ENCODE measurements around the gene DUSP22.
A peak's percentile ranks its signal among the peaks of the same experiment; 100 is the strongest.
"Not testable (repeated sequence)": the region's sequence is repeated elsewhere in the genome, so short reads cannot be mapped to it uniquely, and the experiment has no call there.

DUSP22 gene

GRCh38 chr6:321158-321438, 28.8 kb downstream of the DUSP22 start:
- H3K9me3 Mint-ChIP-seq = no peaks in the 10 kb centered on the region
- no peak overlapping the region for H3K27ac Mint-ChIP-seq (ENCODE audit: low read depth)
- H3K27me3 Mint-ChIP-seq = no peaks in the 10 kb centered on the region
- no peak overlapping the region for H3K4me3 Mint-ChIP-seq
- ATAC-seq (replicated peaks; ENCODE audit: extremely low read depth, poor library complexity, severe bottlenecking) = no peak
- H3K4me1 Mint-ChIP-seq = peaks cover 20% of the 10 kb centered on the region
- peaks cover 1% of the 10 kb centered on the region for H3K36me3 Mint-ChIP-seq (ENCODE audit: insufficient read depth)
- DNase-seq (ENCODE audit: low spot score in 2 of 2) = no peak

- Mint-ChIP-seq H3K4me3 (no peak overlapping the region), H3K4me1 (peaks cover 20% of the 10 kb centered on the region), H3K27ac (ENCODE audit: low read depth) (no peak overlapping the region), H3K36me3 (ENCODE audit: insufficient read depth) (peaks cover 1% of the 10 kb centered on the region), H3K9me3 (no peaks in the 10 kb centered on the region), H3K27me3 (no peaks in the 10 kb centered on the region)
- no peak for DNase-seq (ENCODE audit: low spot score in 2 of 2)
- no peak for ATAC-seq (replicated peaks; ENCODE audit: extremely low read depth, poor library complexity, severe bottlenecking)
Measured at GRCh38 chr6:321536-322258, 29.4 kb downstream of the DUSP22 start.

- H3K4me3 Mint-ChIP-seq = no peak overlapping the region
- H3K9me3 Mint-ChIP-seq = no peaks in the 10 kb centered on the region
Measured at GRCh38 chr6:322259-322930, 30.1 kb downstream of the DUSP22 start.

GRCh38 chr6:322940-323729, 30.8 kb downstream of the DUSP22 start:
- H3K27me3 Mint-ChIP-seq = no peaks in the 10 kb centered on the region
- DNase-seq (ENCODE audit: low spot score in 2 of 2) = no peak

More at GRCh38 chr6:322259-322930, 30.1 kb downstream of the DUSP22 start:
- no peaks in the 10 kb centered on the region for H3K27me3 Mint-ChIP-seq
- peaks cover 1% of the 10 kb centered on the region for H3K36me3 Mint-ChIP-seq (ENCODE audit: insufficient read depth)
- peaks cover 14% of the 10 kb centered on the region for H3K4me1 Mint-ChIP-seq
- DNase-seq (ENCODE audit: low spot score in 2 of 2) = no peak
- no peak overlapping the region for H3K27ac Mint-ChIP-seq (ENCODE audit: low read depth)
- ATAC-seq (replicated peaks; ENCODE audit: extremely low read depth, poor library complexity, severe bottlenecking) = no peak

GRCh38 chr6:323730-324088, 31.4 kb downstream of the DUSP22 start:
- no peak for ATAC-seq (replicated peaks; ENCODE audit: extremely low read depth, poor library complexity, severe bottlenecking)
- Mint-ChIP-seq H3K27me3 (no peaks in the 10 kb centered on the region), H3K9me3 (no peaks in the 10 kb centered on the region), H3K4me1 (peaks cover 2% of the 10 kb centered on the region), H3K4me3 (no peak overlapping the region), H3K36me3 (ENCODE audit: insufficient read depth) (no peaks in the 10 kb centered on the region), H3K27ac (ENCODE audit: low read depth) (no peak overlapping the region)
- no peak for DNase-seq (ENCODE audit: low spot score in 2 of 2)

More at GRCh38 chr6:322940-323729, 30.8 kb downstream of the DUSP22 start:
- H3K36me3 Mint-ChIP-seq (ENCODE audit: insufficient read depth) = no peaks in the 10 kb centered on the region
- H3K4me3 Mint-ChIP-seq = no peak overlapping the region
- no peak overlapping the region for H3K27ac Mint-ChIP-seq (ENCODE audit: low read depth)
- peaks cover 7% of the 10 kb centered on the region for H3K4me1 Mint-ChIP-seq
- ATAC-seq (replicated peaks; ENCODE audit: extremely low read depth, poor library complexity, severe bottlenecking) = no peak
- no peaks in the 10 kb centered on the region for H3K9me3 Mint-ChIP-seq

GRCh38 chr6:324116-324728, 31.9 kb downstream of the DUSP22 start:
- H3K27ac Mint-ChIP-seq (ENCODE audit: low read depth) = no peak overlapping the region
- no peaks in the 10 kb centered on the region for H3K36me3 Mint-ChIP-seq (ENCODE audit: insufficient read depth)
- ATAC-seq (replicated peaks; ENCODE audit: extremely low read depth, poor library complexity, severe bottlenecking) (no peak), DNase-seq (ENCODE audit: low spot score in 2 of 2) (no peak)
- no peaks in the 10 kb centered on the region for H3K4me1 Mint-ChIP-seq
- no peaks in the 10 kb centered on the region for H3K27me3 Mint-ChIP-seq
- no peaks in the 10 kb centered on the region for H3K9me3 Mint-ChIP-seq
- H3K4me3 Mint-ChIP-seq = no peak overlapping the region

- Mint-ChIP-seq H3K4me3 (no peak overlapping the region), H3K27me3 (no peaks in the 10 kb centered on the region), H3K4me1 (no peaks in the 10 kb centered on the region), H3K36me3 (ENCODE audit: insufficient read depth) (no peaks in the 10 kb centered on the region), H3K27ac (ENCODE audit: low read depth) (no peak overlapping the region), H3K9me3 (no peaks in the 10 kb centered on the region)
- DNase-seq (ENCODE audit: low spot score in 2 of 2) = no peak
- ATAC-seq (replicated peaks; ENCODE audit: extremely low read depth, poor library complexity, severe bottlenecking) = no peak
Measured at GRCh38 chr6:324729-325125, 32.4 kb downstream of the DUSP22 start.

- not testable (repeated sequence) for H3K27ac Mint-ChIP-seq (ENCODE audit: low read depth); H3K27me3 Mint-ChIP-seq; H3K36me3 Mint-ChIP-seq (ENCODE audit: insufficient read depth); H3K4me1 Mint-ChIP-seq; DNase-seq (ENCODE audit: low spot score in 2 of 2); H3K4me3 Mint-ChIP-seq; ATAC-seq (replicated peaks; ENCODE audit: extremely low read depth, poor library complexity, severe bottlenecking); H3K9me3 Mint-ChIP-seq
Measured at GRCh38 chr6:325161-325860, 33.0 kb downstream of the DUSP22 start.

- not testable (repeated sequence) for H3K27me3 Mint-ChIP-seq; ATAC-seq (replicated peaks; ENCODE audit: extremely low read depth, poor library complexity, severe bottlenecking); H3K27ac Mint-ChIP-seq (ENCODE audit: low read depth); H3K4me3 Mint-ChIP-seq; H3K4me1 Mint-ChIP-seq; DNase-seq (ENCODE audit: low spot score in 2 of 2); H3K36me3 Mint-ChIP-seq (ENCODE audit: insufficient read depth); H3K9me3 Mint-ChIP-seq
Measured at GRCh38 chr6:326066-326465, 33.8 kb downstream of the DUSP22 start.

- DNase-seq (ENCODE audit: low spot score in 2 of 2) (no peak), ATAC-seq (replicated peaks; ENCODE audit: extremely low read depth, poor library complexity, severe bottlenecking) (no peak)
- Mint-ChIP-seq H3K27ac (ENCODE audit: low read depth) (peak overlapping the region; percentile 17), H3K4me3 (no peak overlapping the region), H3K27me3 (no peaks in the 10 kb centered on the region), H3K9me3 (no peaks in the 10 kb centered on the region), H3K36me3 (ENCODE audit: insufficient read depth) (no peaks in the 10 kb centered on the region), H3K4me1 (no peaks in the 10 kb centered on the region)
Measured at GRCh38 chr6:326896-327537, 34.7 kb downstream of the DUSP22 start.

GRCh38 chr6:327538-328116, 35.3 kb downstream of the DUSP22 start:
- ATAC-seq (replicated peaks; ENCODE audit: extremely low read depth, poor library complexity, severe bottlenecking) = no peak
- peak overlapping the region; percentile 17 for H3K27ac Mint-ChIP-seq (ENCODE audit: low read depth)
- H3K27me3 Mint-ChIP-seq = no peaks in the 10 kb centered on the region
- no peak overlapping the region for H3K4me3 Mint-ChIP-seq
- DNase-seq (ENCODE audit: low spot score in 2 of 2) = no peak
- no peaks in the 10 kb centered on the region for H3K4me1 Mint-ChIP-seq
- H3K9me3 Mint-ChIP-seq = no peaks in the 10 kb centered on the region
- no peaks in the 10 kb centered on the region for H3K36me3 Mint-ChIP-seq (ENCODE audit: insufficient read depth)

Measured in central memory CD8-positive, alpha-beta T cell (primary cell).